H9 (cell line): ENCODE results near the gene VEZF1. TPM values are rescaled to one million over a fixed set of nuclear protein-coding genes. Genes with fewer than 3 reads are reported as not detected.
A peak's percentile ranks its signal among the peaks of the same experiment; 100 is the strongest.

Experiments used
- DNase-seq: peaks from one replicate; pipeline ENCODE4 v3.0.0-alpha.2; 2017
- H2AFZ ChIP-seq: one replicate; pipeline ENCODE4 v1.6.1; 2013; ENCODE audit warnings: mild to moderate bottlenecking, low read length, control low read depth, moderate library complexity
- H2AK5ac ChIP-seq: 2 replicates; pipeline ENCODE4 v1.6.1; 2013; ENCODE audit warnings: low read length, control low read depth, mixed read lengths; ENCODE audit not compliant: insufficient read length
- H2BK120ac ChIP-seq: one replicate; pipeline ENCODE4 v1.6.1; 2013; ENCODE audit warnings: low read depth, mild to moderate bottlenecking, low read length, control low read depth, inconsistent platforms; ENCODE audit not compliant: poor library complexity, severe bottlenecking
- H2BK12ac ChIP-seq: 2 replicates; pipeline ENCODE4 v1.6.1; 2013; ENCODE audit warnings: low read length, control low read depth, mixed read lengths, low read depth; ENCODE audit not compliant: insufficient read length
- H2BK15ac ChIP-seq: 2 replicates; pipeline ENCODE4 v1.6.1; 2013; ENCODE audit warnings: low read depth, low read length, control low read depth
- H2BK20ac ChIP-seq: one replicate; pipeline ENCODE4 v1.6.1; 2013; ENCODE audit warnings: low read depth, mild to moderate bottlenecking, low read length, control low read depth, inconsistent platforms; ENCODE audit not compliant: poor library complexity, severe bottlenecking
- H2BK5ac ChIP-seq: 2 replicates; pipeline ENCODE4 v1.6.1; 2013; ENCODE audit warnings: low read length, control low read depth, mixed read lengths; ENCODE audit not compliant: insufficient read length
- H3K14ac ChIP-seq: 2 replicates; pipeline ENCODE4 v1.6.1; 2013; ENCODE audit warnings: low read length, control low read depth; ENCODE audit not compliant: insufficient read depth
- H3K18ac ChIP-seq: 2 replicates; pipeline ENCODE4 v1.6.1; 2013; ENCODE audit warnings: low read depth, mild to moderate bottlenecking, mixed read lengths, low read length, control low read depth; ENCODE audit not compliant: insufficient read length
- H3K23ac ChIP-seq: 2 replicates; pipeline ENCODE4 v1.6.1; 2013; ENCODE audit warnings: low read length, control low read depth, mixed read lengths, low read depth; ENCODE audit not compliant: insufficient read length
- H3K23me2 ChIP-seq: 2 replicates; pipeline ENCODE4 v1.6.1; 2013; ENCODE audit warnings: low read depth, mild to moderate bottlenecking, mixed read lengths, low read length, control low read depth; ENCODE audit not compliant: insufficient read length, poor library complexity, severe bottlenecking
- H3K27ac ChIP-seq: 2 replicates; pipeline ENCODE4 v1.5.1; 2013; ENCODE audit warnings: low read length, control low read depth, mixed read lengths, low read depth; ENCODE audit not compliant: insufficient read length
- H3K27me3 ChIP-seq: 2 replicates; pipeline ENCODE4 v1.6.1; 2013; ENCODE audit warnings: low read length, control low read depth, inconsistent platforms; ENCODE audit not compliant: insufficient read depth
- H3K4ac ChIP-seq: 2 replicates; pipeline ENCODE4 v1.6.1; 2013; ENCODE audit warnings: low read depth, mild to moderate bottlenecking, control low read depth, inconsistent platforms, low read length, moderate library complexity
- H3K4me1 ChIP-seq: 2 replicates; pipeline ENCODE4 v1.6.1; 2013; ENCODE audit warnings: low read length, control low read depth, inconsistent platforms; ENCODE audit not compliant: insufficient read depth
- H3K4me2 ChIP-seq: 2 replicates; pipeline ENCODE4 v1.6.1; 2013; ENCODE audit warnings: low read length, control low read depth, mixed read lengths; ENCODE audit not compliant: insufficient read length, insufficient read depth
- H3K56ac ChIP-seq: 2 replicates; pipeline ENCODE4 v1.6.1; 2013; ENCODE audit warnings: low read depth, mild to moderate bottlenecking, mixed read lengths, low read length, control low read depth; ENCODE audit not compliant: insufficient read length
- H3K79me1 ChIP-seq: 2 replicates; pipeline ENCODE4 v1.6.1; 2013; ENCODE audit warnings: low read depth, mild to moderate bottlenecking, moderate library complexity, low read length, control low read depth, inconsistent platforms; ENCODE audit not compliant: insufficient read depth, poor library complexity, severe bottlenecking
- H3K79me2 ChIP-seq: 2 replicates; pipeline ENCODE4 v1.6.1; 2013; ENCODE audit warnings: low read length, control low read depth, inconsistent platforms; ENCODE audit not compliant: insufficient read depth
- H3K9ac ChIP-seq: 2 replicates; pipeline ENCODE4 v1.6.1; 2013; ENCODE audit warnings: low read length, control low read depth, mixed read lengths; ENCODE audit not compliant: insufficient read length; ENCODE audit errors: extremely low read depth
- H3K9me3 ChIP-seq: one replicate; pipeline ENCODE4 v1.6.1; 2013; ENCODE audit warnings: low read depth, low read length, inconsistent platforms; ENCODE audit not compliant: control insufficient read depth
- H3T11ph ChIP-seq: one replicate; pipeline ENCODE4 v1.6.1; 2013; ENCODE audit warnings: mild to moderate bottlenecking, low read length, control low read depth, inconsistent platforms
- H4K20me1 ChIP-seq: one replicate; pipeline ENCODE4 v1.6.1; 2013; ENCODE audit not compliant: control insufficient read depth, insufficient read length, insufficient read depth
- H4K5ac ChIP-seq: 2 replicates; pipeline ENCODE4 v1.6.1; 2013; ENCODE audit warnings: low read depth, mild to moderate bottlenecking, mixed read lengths, low read length, control low read depth; ENCODE audit not compliant: insufficient read length
- H4K8ac ChIP-seq: replicated peaks from 2 replicates; pipeline ENCODE4 v1.6.1; 2013; ENCODE audit warnings: low read length, control low read depth, mixed read lengths, low read depth; ENCODE audit not compliant: insufficient read length
- H4K91ac ChIP-seq: 2 replicates; pipeline ENCODE4 v1.6.1; 2013; ENCODE audit warnings: low read depth, mild to moderate bottlenecking, moderate library complexity, mixed read lengths, low read length, control low read depth; ENCODE audit not compliant: insufficient read length
- H3K27ac Mint-ChIP-seq, 3 experiments: 2 replicates in 2 of 3; 3 replicates in 1 of 3; pipeline ENCODE4 v1.8.0; 2020 to 2021; ENCODE audit warnings: mixed read lengths in 3 of 3, mild to moderate bottlenecking in 1 of 3, moderate library complexity in 1 of 3
- H3K27me3 Mint-ChIP-seq: 2 replicates; pipeline ENCODE4 v1.8.0; 2021; ENCODE audit warnings: low read depth, mild to moderate bottlenecking, moderate library complexity, mixed read lengths
- H3K36me3 Mint-ChIP-seq, 3 experiments: 2 replicates in 2 of 3; 3 replicates in 1 of 3; pipeline ENCODE4 v1.8.0; 2020 to 2021; ENCODE audit warnings: low read depth in 3 of 3, mixed read lengths in 3 of 3; ENCODE audit not compliant: insufficient read depth in 1 of 3
- H3K4me1 Mint-ChIP-seq, 2 experiments: 2 replicates each; pipeline ENCODE4 v1.8.0; 2020; ENCODE audit warnings: mixed read lengths in 2 of 2
- H3K4me3 Mint-ChIP-seq, 2 experiments: 2 replicates in 1 of 2; 3 replicates in 1 of 2; pipeline ENCODE4 v1.8.0; 2020 to 2021; ENCODE audit warnings: mild to moderate bottlenecking in 2 of 2, mixed read lengths in 2 of 2, moderate library complexity in 1 of 2
- H3K9me3 Mint-ChIP-seq, 2 experiments: 2 replicates in 1 of 2; 3 replicates in 1 of 2; pipeline ENCODE4 v1.8.0; 2020; ENCODE audit warnings: mild to moderate bottlenecking in 2 of 2, mixed read lengths in 2 of 2, moderate library complexity in 1 of 2
- CTCF ChIP-seq: fragments of 200-600 bp; sonication (generic); conservative IDR thresholded peaks from 3 replicates; pipeline ENCODE4 v1.8.0; 2021; ENCODE audit warnings: antibody characterized with exemption, mild to moderate bottlenecking
- WGBS: extraction: QIAGEN DNeasy Blood & Tissue Kit; methylation state at CpG from one replicate; pipeline ENCODE4 v1.1.7; 2013; ENCODE audit warnings: missing lambda C conversion rate, low lambda C conversion rate, mixed read lengths; ENCODE audit not compliant: insufficient read length; ENCODE audit errors: extremely low coverage; 5-methylcytosine and 5-hydroxymethylcytosine counted together
- total RNA-seq: library from RNA; stranded (reverse); gene quantifications from 2 replicates; pipeline ENCODE4 v1.2.1, GENCODE V29; 2021

Gene VEZF1
- total RNA-seq, 1 experiment from 2014 or later = 58.1 TPM

DNA sequence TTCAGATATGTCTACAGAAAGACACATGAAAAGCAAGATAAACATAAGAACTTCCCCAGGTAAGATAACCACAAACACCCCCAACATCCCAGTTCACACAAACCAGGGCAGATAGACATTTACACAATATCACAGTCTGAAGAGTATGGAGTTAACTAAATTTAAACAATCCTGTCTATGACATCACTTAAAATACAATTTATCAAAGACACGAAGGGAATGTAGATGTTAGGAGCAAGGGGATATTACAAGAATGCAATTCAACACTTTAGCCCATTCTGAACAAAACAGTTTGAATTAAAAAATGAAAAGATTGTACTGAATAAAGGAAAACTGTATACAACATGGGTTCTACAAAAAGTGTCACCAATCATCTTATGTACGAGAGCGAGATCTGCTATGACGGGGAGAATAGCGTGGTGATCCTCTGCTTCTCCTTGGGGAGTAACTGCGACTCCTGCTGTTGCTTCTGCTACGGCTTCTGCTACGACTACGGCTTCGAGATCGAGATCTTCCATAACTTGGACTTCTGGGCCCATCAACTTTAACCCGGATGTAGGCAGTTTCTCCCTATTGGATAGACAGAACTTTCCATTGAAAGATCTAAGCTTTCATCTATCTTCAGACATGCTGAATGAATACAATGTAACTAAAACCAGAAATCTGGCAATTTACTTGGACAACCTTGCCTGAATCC is 17.1 kb upstream of the VEZF1 start:
- Histone ChIP-seq H3K79me1 (no peaks in the 10 kb centered on the region), H3K4me1 (peaks cover 3% of the 10 kb centered on the region; the same call in 1 of the 2 replicates), H3K23ac (no peak overlapping the region), H4K8ac (no peak overlapping the region), H4K91ac (no peak overlapping the region), H3K27me3 (no peaks in the 10 kb centered on the region), H2BK20ac (no peak overlapping the region), H2BK120ac (no peak overlapping the region), H3K9ac (peak overlapping the region; percentile 96), H3K56ac (no peak overlapping the region), H3K23me2 (peaks cover 9% of the 10 kb centered on the region), H3K79me2 (peaks cover 22% of the 10 kb centered on the region), H3K4ac (no peak overlapping the region), H3K4me2 (peak overlapping the region; percentile 98), H3K27ac (no peak overlapping the region), H4K20me1 (no peaks in the 10 kb centered on the region), H3K14ac (no peak overlapping the region), H2BK15ac (no peak overlapping the region), H4K5ac (no peak overlapping the region), H2BK12ac (no peak overlapping the region), H3K9me3 (no peaks in the 10 kb centered on the region), H3K18ac (no peak overlapping the region), H2AFZ (no peak overlapping the region), H2AK5ac (no peak overlapping the region), H2BK5ac (no peak overlapping the region), H3T11ph (no peak overlapping the region)
- H3K4me3 Mint-ChIP-seq = peak overlapping the region; percentile 100
- H3K27me3 Mint-ChIP-seq = peaks cover 3% of the 10 kb centered on the region; the same call in 1 of the 2 replicates
- no CpG with 5 or more reads among the region's 12 CpGs for WGBS
- peaks cover 43 to 67% (median 59%) of the 10 kb centered on the region in 3 experiments for H3K36me3 Mint-ChIP-seq
- H3K9me3 Mint-ChIP-seq = peaks cover 3 to 9% of the 10 kb centered on the region in 2 experiments; a peak in 2 of 5 replicates
- TF ChIP-seq CTCF = no peak
- peaks cover 31 to 39% of the 10 kb centered on the region in 2 experiments for H3K4me1 Mint-ChIP-seq
- no peak for DNase-seq
- H3K27ac Mint-ChIP-seq = peak overlapping the region in 2 of 3 experiments; percentile 100; a peak in 4 of 7 replicates
